Loucy (cell line): ENCODE data around the gene PGRMC1.

Experiments used
- CTCF ChIP-seq: fragments of 200-600 bp; sonication (generic); conservative IDR thresholded peaks from 2 replicates; pipeline ENCODE4 v1.5.1; 2014; ENCODE audit warnings: mild to moderate bottlenecking, antibody characterized with exemption, low read length
- EZH2phosphoT487 ChIP-seq: fragments of 200-600 bp; IDR thresholded peaks from 2 replicates; pipeline ENCODE4 v1.6.1; 2018; ENCODE audit warnings: antibody characterized with exemption, mild to moderate bottlenecking, moderate library complexity, borderline replicate concordance

- peak; percentile 58 for TF ChIP-seq CTCF
- TF ChIP-seq EZH2phosphoT487 = no peak
Observed at GRCh38 chrX:119218198-119218597, 17.9 kb upstream of the PGRMC1 start.
